CD4-positive, alpha-beta T cell treated with Interleukin-17A for 1 hour (primary cell): ENCODE measurements around the gene SOWAHA.

Source experiments
- DNase-seq: peaks from one replicate; pipeline ENCODE4 v3.0.0-alpha.2; 2020

SOWAHA gene

DNA sequence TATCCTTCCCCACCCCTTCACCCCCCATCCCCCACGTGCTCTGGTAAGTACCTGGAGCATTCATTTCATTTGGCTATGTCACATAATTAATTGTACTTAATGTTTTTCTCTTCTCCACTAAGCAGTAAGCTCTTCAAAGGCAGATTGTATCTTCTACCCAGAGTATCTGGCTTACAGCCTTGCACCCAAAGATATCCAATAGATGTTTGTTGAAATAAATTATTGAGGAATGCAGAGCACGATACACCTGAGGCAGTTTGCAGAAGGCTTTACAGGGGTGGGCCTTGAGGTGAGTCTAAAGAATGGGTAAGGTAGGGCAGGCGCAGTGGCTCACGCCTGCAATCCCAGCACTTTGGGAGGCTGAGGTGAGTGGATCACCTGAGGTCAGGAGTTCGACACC lies 2.5 kb upstream of the SOWAHA start:
- no peak for DNase-seq

DNA sequence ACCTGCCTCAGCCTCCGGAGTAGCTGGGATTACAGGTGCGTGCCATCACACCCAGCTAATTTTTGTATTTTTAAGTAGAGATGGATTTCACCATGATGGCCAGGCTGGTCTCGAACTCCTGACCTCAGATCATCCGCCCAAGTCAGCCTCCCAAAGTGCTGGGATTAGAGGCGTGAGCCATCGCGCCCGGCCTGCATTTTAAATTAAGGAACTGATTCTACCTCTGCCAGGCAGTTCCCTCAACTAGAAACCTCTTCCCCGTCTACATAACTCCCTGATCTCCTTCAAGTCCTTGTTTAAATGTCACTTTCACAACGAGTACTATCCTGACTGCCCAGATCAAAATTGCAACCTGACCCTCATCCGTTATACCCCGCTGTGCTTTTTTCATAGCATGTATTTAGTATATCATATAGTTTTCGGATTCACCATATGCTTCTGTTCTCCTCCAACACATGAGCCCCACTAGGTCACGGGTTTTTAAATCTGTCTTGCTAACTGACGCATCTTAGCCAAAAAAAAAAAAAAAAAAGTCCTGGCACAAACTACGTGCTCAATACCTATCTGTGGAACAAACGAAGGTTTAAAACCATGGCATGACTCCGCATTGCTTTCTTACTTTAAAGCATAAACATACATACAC lies 858 bp upstream of the SOWAHA start:
- no peak for DNase-seq

DNA sequence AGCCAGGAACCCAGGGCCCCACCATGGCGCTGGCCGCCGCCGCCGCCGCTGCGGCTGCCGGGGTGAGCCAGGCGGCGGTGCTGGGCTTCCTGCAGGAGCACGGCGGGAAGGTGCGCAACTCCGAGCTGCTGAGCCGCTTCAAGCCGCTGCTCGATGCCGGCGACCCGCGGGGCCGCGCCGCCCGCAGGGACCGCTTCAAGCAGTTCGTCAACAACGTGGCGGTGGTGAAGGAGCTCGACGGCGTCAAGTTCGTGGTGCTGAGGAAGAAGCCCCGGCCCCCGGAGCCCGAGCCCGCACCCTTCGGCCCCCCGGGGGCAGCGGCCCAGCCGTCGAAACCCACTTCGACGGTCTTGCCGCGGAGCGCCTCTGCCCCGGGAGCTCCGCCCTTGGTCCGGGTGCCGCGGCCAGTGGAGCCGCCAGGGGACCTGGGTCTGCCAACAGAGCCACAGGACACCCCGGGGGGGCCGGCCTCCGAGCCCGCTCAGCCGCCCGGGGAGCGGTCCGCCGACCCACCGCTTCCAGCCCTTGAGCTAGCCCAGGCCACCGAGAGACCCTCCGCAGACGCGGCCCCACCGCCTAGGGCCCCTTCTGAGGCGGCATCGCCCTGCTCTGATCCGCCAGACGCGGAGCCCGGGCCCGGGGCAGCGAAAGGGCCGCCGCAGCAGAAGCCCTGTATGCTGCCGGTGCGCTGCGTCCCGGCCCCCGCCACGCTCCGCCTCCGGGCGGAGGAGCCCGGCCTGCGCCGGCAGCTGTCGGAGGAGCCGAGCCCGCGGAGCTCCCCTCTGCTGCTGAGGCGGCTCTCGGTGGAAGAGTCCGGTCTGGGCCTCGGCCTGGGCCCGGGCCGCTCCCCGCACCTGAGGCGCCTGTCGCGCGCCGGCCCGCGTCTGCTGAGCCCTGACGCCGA lies 749 bp downstream of the SOWAHA start:
- DNase-seq = peak; percentile 27

DNA sequence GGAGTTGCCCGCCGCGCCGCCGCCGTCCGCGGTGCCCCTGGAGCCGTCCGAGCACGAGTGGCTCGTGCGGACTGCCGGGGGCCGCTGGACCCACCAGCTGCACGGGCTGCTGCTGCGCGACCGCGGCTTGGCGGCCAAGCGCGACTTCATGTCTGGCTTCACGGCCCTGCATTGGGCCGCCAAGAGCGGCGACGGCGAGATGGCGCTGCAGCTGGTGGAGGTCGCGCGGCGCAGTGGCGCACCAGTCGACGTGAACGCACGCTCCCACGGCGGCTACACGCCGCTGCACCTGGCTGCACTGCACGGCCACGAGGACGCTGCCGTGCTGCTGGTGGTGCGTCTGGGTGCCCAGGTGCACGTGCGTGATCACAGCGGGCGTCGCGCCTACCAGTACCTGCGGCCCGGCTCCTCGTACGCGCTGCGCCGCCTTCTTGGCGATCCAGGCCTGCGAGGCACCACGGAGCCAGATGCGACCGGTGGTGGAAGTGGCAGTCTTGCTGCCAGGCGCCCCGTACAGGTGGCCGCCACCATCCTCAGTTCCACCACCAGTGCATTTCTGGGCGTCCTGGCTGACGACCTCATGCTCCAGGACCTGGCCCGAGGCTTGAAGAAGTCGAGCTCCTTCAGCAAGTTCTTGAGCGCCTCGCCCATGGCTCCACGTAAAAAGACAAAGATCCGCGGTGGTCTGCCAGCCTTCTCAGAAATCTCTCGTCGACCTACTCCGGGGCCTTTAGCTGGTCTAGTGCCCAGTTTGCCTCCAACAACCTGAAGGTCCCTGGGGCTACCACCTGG lies 1.6 kb downstream of the SOWAHA start:
- no peak for DNase-seq

DNA sequence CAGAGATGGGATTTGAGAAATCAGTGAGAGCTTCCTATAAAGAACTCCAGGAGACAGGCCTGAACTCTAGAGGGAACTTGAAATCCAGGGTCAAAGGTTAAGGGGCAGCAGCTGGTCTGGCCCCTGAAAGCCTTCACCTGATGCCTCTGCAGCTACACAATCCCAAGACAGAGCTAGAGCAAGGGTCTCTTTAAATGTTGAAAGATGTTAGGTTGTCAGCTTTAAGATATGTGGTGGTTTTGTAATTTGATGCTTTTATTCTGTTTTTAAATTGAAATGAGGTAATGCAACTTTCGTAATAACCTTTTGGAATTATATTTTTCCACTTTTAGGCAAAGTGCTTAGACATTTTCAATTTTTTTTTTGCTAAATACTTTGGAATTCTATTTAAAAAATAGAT lies 2.4 kb downstream of the SOWAHA start:
- no peak for DNase-seq

DNA sequence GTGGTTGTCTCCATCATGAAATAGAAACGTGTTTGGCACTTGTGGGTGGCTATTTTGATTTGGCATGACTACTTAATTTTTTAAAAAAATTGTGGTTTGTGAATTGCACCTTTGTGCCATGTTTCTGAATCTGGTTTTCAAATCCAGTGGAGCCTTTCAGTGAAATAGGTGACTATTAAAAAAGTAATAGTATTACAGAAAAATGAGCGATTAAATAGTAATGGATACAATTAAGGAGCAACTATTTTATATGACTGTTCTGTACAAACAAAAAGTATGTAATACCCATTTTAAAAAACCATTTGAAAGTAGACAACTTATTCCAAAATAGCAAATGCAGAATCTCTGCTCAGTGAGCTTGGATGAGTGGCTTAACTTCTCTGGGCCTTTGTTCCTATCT lies 3.0 kb downstream of the SOWAHA start:
- DNase-seq = no peak

DNA sequence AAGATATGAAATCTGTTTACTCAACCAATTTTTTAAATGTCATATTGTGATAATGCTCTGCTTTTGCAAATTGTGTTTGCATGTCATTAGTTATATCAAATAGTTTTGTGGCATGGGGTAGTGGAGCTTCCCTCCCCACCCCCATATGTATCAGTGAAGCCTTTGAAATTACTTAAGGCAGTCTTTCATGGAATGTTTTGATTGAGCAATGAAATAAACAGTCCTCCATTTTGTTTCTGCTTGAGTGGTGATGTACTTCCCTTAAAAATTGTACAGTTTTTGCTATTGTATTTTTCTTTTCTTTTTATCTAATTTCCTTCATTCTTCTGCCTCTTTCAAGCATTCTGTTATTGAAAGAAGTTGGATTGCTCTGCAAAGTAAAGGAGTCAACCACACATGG lies 3.5 kb downstream of the SOWAHA start:
- DNase-seq = no peak

DNA sequence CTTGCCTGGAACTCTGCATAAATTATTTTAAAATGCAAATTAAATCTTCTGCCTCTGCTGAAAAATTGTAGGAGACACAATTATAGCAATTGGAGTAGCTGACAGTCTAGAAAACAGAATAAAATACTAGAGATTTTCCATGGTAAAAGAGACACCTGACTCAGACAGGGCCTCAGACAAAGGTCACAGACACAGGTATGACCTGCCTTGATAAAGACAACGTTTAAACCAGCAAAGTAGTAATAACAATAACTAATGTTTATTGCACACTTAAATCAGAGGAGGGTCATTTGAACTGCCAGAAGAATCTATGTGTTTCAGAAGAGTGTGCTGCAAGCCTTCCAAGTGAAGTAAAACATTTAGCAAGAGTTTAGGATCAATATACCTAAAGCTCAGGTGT lies 3.9 kb downstream of the SOWAHA start:
- no peak for DNase-seq

DNA sequence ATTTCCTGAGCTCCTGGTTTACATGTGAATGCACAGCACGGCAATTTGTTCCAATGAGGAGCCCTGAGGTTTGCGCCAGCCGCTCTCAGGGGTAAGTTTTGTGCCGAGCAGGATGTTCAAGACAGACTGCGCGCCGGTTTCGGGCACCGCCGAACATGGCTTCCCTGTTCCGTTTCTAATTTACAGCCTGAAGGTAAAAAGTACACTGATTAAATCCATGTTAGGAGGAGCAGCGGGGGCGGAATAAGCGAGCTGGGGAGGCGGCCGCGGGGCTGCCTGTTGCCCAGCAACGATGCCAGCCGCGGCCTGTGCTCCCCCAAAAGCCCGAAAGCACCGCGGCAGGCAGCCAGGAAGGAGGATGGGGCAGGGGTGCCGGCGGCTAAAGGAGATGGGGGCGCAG lies 6.4 kb downstream of the SOWAHA start:
- DNase-seq = no peak

DNA sequence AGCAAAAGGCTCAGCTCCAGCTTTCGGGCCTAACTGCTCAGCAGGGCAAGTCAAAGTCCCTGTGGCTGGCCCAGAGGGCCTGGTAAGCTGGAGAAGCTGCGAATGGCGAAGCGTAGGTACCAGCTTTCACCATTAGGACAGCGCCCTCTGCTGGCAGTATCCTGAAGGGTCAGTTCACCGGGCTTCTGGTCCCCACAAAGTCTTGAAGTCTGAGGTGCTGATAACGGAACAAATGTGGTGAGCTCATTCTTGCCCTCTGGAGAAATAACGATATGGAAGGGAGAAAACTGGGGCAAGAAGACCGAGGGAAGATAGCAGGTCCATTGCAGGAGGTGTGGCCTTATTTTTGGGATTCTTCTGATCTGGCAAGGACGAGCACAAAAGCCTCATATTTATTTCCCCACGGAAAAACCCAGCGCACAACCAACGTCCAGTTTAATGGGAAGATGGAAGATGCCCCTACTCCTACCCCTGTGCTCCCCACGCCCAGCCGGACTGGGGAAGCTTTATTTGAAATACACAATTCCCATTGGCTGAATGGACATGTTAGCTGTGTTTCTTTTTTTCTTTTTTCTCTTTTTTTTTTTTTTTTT lies 7.2 kb downstream of the SOWAHA start:
- DNase-seq = peak; percentile 89

DNA sequence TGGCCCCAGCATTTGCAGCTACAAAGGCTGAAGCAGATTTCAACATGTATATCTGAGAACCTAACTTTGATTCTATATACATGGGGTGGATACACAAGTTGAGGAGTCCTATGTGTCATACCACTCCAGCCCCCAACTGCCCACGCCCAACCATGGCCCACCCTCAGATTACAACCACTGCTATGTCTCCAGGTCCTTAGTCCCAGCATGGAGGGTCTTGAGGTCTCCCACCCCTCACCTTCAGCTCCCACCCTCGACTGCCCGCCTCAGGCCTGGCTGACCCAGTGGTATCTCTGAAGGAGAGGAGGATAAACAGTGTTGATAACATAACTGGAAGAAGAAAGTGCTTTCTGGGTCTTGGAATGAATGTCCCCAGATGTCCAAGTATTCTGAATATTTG lies 8.2 kb downstream of the SOWAHA start:
- DNase-seq = no peak

DNA sequence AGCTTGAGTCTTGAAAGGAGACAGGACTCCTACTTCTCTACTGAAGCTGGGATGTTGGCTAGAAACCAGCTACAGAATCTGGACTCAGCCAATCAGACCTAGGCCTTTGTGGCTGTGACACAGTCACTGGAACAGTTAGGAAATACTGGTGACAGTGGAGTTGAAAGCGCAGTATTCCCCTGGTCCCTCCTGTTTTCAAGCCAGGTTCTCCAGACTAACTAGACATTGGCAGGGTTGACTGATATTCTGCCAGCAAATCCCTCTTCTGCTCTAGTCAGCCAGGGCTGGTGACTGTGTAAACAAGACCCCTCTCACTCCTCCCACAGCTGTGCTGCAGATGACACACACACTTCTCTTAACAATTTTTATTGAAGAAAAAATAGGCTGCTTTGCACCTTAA lies 8.7 kb downstream of the SOWAHA start:
- no peak for DNase-seq

DNA sequence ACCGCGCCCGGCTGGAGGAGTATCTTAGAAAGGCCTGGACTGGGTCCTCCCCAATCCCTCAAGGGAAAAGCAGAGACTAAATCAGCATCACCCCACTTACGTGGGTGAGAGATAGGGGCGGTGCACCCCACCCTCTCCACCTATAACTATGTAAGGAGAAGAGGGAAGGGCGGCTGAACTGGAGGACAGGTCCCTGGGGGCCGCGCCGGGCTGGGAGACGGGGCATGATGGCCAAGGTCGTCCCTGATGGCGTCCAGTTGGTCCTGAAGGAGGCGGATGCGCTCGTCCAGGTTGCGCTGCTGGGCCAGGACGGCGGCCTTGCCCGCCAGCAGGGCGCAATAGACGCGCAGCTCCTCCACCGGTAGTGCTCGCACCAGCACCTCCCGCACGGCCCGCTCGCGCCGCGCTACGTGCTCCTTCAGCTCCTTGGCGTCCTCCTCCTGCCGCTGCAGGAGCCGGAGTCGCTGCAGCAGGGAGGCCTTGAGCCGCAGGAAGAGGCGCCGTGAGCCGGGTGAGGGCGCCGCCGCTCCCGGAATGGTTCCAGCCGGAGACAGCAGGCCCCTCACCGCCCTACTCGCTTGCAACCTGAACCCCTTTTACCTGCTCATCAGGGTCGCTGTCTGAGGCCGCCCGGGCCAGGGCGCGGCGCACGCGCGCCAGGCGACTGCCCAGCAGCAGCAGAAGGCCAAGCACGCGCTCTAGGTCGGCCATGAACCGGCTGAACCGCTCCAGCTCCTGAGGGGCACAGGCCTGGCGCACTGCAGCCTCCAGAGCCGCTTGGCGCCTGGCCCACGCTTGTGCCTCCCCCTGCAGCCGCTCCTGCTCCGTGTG lies 9.8 kb downstream of the SOWAHA start:
- DNase-seq = no peak

DNA sequence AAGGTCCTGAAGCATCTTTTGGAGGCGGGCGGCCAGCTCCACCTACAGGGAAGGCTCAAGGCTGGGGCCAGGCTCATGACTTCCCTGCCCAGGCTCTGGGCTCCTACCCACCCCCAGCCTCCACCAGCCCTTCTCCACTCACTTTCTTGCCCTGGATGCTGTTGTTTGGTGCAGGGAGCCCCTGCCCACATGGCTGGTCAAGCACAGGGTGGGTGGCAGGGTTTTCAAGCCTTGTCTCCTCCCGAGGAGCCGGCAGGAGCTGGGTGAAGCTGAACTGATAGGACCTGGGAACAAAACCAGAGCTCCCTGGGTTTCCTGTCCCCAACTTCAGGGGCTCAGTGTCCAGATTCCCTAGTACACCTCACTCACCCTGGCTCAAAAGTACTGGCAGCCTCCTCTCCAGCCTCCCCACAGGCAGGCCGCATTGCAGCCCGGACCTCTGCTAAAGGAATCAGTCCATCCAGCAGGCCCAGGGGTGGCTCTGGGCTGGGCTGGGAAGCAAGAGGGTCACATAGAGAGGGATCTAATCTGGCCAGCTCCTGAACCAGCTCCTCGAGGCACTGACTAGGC lies 10.5 kb downstream of the SOWAHA start:
- no peak for DNase-seq

DNA sequence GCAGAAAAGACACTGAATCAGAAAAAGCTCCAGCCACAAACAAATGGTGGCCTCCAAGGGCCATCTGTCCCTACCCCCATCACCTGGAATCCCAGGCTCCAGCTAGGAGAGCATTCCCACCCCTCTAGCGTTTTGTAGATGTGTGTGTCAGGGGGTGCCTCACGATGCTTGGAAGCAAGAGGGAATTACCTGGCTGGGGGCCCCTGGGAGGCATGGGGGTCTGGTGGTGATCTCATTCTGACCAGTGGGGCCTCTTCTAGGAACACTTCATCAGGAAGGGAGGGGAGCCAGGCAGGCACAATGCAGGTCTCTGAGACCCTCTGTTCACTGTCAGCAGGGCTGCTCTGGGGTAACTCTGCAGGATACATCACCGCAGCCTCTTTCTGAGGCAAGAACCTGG lies 11.3 kb downstream of the SOWAHA start:
- no peak for DNase-seq

DNA sequence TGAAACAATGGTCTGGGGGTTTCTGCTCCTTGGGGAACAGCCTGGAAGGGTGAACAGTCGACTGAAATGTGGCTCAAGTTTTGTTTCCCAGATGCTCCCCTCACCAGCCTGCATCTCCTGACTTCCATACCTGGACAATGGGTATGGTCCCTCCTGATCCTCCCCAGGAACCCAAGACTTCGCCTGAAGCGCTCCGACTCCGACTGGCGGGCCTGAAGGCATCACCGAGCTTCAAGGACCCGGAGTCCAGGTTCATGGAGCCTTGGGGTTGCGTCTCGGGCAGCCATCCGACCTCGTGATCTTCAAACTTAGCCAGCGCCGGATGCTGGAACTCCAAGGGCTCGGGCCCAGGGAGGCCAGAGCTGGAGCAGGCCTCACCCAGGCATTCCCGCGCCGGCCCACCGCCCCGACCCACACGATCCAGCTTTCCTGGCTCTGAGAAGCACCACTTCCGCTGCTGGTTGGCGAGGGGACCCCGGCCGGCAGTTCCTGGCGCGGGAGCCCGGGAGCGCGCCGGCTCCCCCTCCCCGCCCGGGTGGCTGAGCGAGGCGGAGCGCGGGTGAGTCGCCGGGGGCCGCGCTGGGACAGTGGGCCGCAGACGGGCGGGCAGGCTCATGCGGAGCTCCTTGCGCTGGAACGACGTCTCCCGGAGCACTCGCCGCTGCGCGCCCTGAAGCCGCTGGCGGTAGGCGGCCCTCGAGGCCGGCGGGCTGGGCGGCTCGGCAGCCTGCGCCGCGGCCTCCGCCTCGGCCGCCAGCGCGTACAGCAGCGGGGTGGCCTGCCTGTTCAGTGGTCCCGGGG lies 12.1 kb downstream of the SOWAHA start:
- DNase-seq = no peak

DNA sequence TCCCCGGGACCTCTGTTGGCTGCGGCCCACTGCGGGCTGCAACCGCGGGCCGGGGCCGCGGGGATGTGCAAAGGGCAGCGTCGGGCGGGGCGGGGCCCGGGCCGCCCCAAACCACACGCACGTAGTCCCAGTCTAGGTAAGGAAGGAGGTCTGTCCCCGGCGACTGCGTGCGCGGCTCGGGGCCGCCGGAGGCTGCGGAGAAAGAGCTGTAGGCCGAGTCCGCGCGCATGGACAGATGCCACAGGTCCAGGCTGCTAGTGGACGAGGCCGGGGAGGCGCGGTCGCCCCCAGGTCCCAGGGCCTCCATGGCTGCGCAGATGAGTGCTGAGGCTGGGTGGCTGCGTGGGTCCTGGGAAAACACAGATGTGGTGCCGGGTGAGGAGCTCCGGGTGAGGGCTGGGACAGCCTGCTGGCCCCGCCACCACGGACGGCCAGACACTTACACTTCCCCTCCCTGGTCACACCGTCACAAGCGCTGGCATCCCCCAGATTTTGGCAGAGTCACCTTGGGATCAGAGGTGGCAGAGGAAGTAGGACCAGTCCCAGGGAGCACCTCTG lies 12.8 kb downstream of the SOWAHA start:
- DNase-seq = no peak

DNA sequence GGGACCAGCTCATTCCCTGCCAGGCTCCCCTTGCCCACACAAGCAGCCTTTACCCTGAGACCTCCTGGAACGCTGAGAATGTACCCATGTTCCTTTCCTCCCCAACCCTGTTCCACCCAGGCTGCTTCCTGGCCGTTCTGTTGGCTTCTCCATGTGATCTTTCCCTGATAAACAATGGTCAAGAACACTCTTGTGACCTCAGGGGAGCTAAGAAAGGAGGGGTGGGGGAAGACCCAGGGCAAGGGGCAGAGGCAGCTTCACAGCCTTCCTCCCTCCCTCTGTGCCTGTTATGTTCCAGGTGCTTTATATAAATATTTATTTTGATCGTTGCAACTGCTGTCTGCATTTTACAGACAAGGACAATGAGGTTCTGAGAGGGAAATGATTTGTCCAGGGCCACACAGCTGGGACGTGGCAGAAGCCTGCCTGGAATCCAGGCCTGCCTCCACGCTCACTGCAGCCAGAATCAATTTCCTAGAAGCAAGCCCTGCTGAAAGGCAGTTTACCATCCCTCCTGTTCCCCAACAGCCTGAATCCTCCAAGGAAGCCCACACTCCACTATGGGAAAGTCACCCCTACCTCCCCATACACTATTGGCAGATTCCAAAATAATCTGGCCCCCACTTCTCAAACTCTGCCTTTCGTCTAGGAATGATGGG lies 13.5 kb downstream of the SOWAHA start:
- DNase-seq = no peak

DNA sequence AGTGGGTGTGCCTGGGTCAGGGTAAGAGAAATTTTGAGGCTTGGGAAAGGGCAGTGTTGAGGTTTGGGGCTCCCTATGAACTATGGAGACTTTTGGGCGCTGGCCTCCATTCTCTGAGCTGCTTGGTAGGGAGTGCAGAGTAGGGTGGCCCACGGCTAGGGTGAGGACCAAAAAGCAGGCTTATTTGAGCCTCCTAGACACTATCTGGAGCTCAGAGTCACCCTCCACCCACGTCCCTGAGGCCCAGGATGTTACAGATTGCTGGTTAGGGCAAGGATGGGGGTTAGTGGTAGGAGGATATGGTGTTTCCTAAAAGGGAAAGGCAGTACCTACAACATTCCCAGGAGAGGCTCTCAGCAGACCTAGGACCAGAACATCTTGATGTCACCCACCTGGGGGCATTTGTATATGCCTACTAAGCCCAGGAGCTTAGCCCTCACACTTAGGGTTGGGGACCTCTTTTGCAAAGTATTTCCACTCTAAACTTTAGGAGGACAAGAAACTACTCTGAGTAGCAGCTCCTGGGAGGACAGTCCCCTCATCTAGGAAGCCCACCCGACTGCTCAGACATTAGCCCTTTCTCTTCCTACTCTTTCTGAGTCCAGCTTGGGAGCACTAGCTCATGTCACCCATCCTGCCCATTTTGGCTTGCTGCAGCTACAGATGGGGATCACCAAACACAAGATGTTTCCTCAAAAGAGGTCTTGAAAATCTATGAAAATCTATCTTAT lies 15.0 kb downstream of the SOWAHA start:
- no peak for DNase-seq
